Hepatocyte (in vitro differentiated cells): ENCODE measurements around the gene PTPN12.

Source experiments
- CTCF ChIP-seq: fragments of 200-600 bp; sonication (generic); IDR thresholded peaks from 2 replicates; pipeline ENCODE4 v1.5.1; 2016; ENCODE audit warnings: antibody characterized with exemption, mild to moderate bottlenecking; ENCODE audit not compliant: poor library complexity
- EZH2phosphoT487 ChIP-seq: fragments of 200-600 bp; sonication (generic); IDR thresholded peaks from one replicate; pipeline ENCODE4 v1.6.1; 2018; ENCODE audit warnings: antibody characterized with exemption, mild to moderate bottlenecking, low read depth, moderate library complexity; ENCODE audit not compliant: unreplicated experiment, severe bottlenecking

GRCh38 chr7:77501192-77501515 lies 35.9 kb upstream of the PTPN12 start:
- TF ChIP-seq CTCF (no peak), EZH2phosphoT487 (no peak)
